Measurements from ENCODE around the gene MCU. TPM values are rescaled to one million over a fixed set of nuclear protein-coding genes. Genes with fewer than 3 reads are reported as not detected.

The MCU gene
- total RNA-seq, 1 experiment from 2014 or later = 26.8 TPM

DNA sequence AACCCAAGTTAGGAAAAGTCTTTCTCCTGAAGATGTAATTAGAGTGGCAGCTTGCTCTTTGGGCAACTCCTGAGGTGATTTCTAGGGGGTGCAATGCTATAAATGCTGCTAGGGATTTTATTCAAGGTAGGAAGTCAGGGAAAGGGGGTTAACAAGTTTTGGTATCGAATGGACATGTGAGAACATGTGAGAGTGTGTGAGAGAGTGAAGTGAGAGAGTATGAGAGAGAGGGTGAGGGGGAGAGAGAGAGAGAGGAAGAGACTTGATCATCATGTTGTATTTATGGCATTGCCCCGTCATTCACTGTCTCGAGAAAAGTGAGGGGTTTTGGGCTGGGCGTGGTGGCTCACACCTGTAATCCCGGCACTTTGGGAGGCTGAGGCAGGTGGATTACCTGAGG lies 50.9 kb downstream of the MCU start:
- H3K4me1 ChIP-seq (ENCODE audit: control insufficient read depth in 1 of 2, insufficient read depth in 2 of 2, low read length in 2 of 2) = peaks cover 0 to 10% of the 10 kb centered on the region in 2 experiments; a peak in 3 of 4 replicates
- no peak overlapping the region for H2AFZ ChIP-seq (ENCODE audit: low read depth, low read length, poor library complexity, severe bottlenecking)
- no peaks in the 10 kb centered on the region for H3K9me3 ChIP-seq (ENCODE audit: control insufficient read depth in 1 of 2, insufficient read depth in 1 of 2, low read depth in 1 of 2, low read length in 2 of 2)
- no peak overlapping the region for H3K9ac ChIP-seq (ENCODE audit: low read length)
- H3K36me3 ChIP-seq (ENCODE audit: control insufficient read depth in 1 of 2, insufficient read depth in 2 of 2, low read length in 2 of 2) = no peaks in the 10 kb centered on the region
- ChIA-PET POLR2A (no interaction called here), CTCF (no interaction called here), RAD21 (ENCODE audit: low non-redundant PET in 1 of 2, low total read pairs in 2 of 2, uncharacterized antibody in 2 of 2, unreplicated experiment in 2 of 2) (no interaction called here)
- H3K4me3 ChIP-seq (replicated peaks in 1 of 2; ENCODE audit: low read depth in 1 of 2, low read length in 2 of 2) = no peak overlapping the region
- H3K9me2 ChIP-seq (ENCODE audit: insufficient read depth) = no peaks in the 10 kb centered on the region
- ATAC-seq = no peak
- intact Hi-C loops (cut with micrococcal nuclease) = no loop called here
- no peaks in the 10 kb centered on the region for H3K27me3 ChIP-seq (ENCODE audit: insufficient read depth, low read length)
- no TSS peak for BruUV-seq (replicated peaks)
- peaks cover 30% of the 10 kb centered on the region; the same call in 1 of the 2 replicates for H3K79me2 ChIP-seq (ENCODE audit: insufficient read depth, low read length)
- H3K27ac ChIP-seq (ENCODE audit: low read depth, low read length) = no peak overlapping the region
- no peak for TF ChIP-seq ELF1 (IDR thresholded peaks at IDR 0.05; ENCODE audit: borderline replicate concordance, low read depth)
- no peak for TF ChIP-seq SP1 (IDR thresholded peaks at IDR 0.05; ENCODE audit: low read depth)
- TF ChIP-seq EZH2 (IDR thresholded peaks at IDR 0.05) = no peak
- H3K4me2 ChIP-seq (ENCODE audit: low read length) = no peak overlapping the region
- no peak for DNase-seq (ENCODE audit: low read depth, low spot score)
- H4K20me1 ChIP-seq (ENCODE audit: insufficient read depth) = no peaks in the 10 kb centered on the region

DNA sequence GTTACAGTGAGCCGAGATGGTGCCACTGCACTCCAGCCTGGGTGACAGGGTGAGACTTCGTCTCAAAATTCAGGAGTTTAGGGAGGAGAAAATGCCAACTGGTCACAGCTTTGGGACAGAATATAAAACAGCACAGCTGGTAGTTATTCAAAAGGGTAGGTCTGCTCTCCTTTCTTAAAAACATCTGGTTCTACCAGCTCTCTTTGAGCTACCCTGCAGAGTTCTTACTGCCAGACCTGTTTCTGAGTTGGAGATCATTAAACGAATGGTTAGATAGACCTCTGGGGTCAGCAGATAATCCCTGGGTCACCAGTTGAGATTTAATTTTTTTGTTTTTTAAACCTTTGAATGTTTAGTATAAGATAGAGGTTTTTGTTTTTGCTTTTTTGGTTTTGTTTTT lies 52.6 kb downstream of the MCU start:
- Histone ChIP-seq H3K36me3 (ENCODE audit: control insufficient read depth in 1 of 2, insufficient read depth in 2 of 2, low read length in 2 of 2) (no peaks in the 10 kb centered on the region), H3K9me2 (ENCODE audit: insufficient read depth) (no peaks in the 10 kb centered on the region), H3K27me3 (ENCODE audit: insufficient read depth, low read length) (no peaks in the 10 kb centered on the region), H4K20me1 (ENCODE audit: insufficient read depth) (no peaks in the 10 kb centered on the region), H3K27ac (ENCODE audit: low read depth, low read length) (no peak overlapping the region), H2AFZ (ENCODE audit: low read depth, low read length, poor library complexity, severe bottlenecking) (no peak overlapping the region), H3K79me2 (ENCODE audit: insufficient read depth, low read length) (peaks cover 28% of the 10 kb centered on the region; the same call in 1 of the 2 replicates), H3K4me2 (ENCODE audit: low read length) (no peak overlapping the region), H3K9ac (ENCODE audit: low read length) (no peak overlapping the region), H3K4me1 (ENCODE audit: control insufficient read depth in 1 of 2, insufficient read depth in 2 of 2, low read length in 2 of 2) (peaks cover 0 to 10% of the 10 kb centered on the region in 2 experiments; a peak in 3 of 4 replicates), H3K4me3 (replicated peaks in 1 of 2; ENCODE audit: low read depth in 1 of 2, low read length in 2 of 2) (no peak overlapping the region), H3K9me3 (ENCODE audit: control insufficient read depth in 1 of 2, insufficient read depth in 1 of 2, low read depth in 1 of 2, low read length in 2 of 2) (no peaks in the 10 kb centered on the region)
- DNase-seq (ENCODE audit: low read depth, low spot score) (no peak), ATAC-seq (no peak)
- intact Hi-C loops (cut with micrococcal nuclease) = no loop called here
- ChIA-PET CTCF (no interaction called here), RAD21 (ENCODE audit: low non-redundant PET in 1 of 2, low total read pairs in 2 of 2, uncharacterized antibody in 2 of 2, unreplicated experiment in 2 of 2) (no interaction called here), POLR2A (no interaction called here)
- no TSS peak for BruUV-seq (replicated peaks)
- TF ChIP-seq ZNF274 (IDR thresholded peaks at IDR 0.05; ENCODE audit: low read depth, low read length) (no peak), JUND (IDR thresholded peaks at IDR 0.05) (no peak)

Data from HCT116 (cell line).